ENCODE data around the gene GPR101.
A peak's percentile ranks its signal among the peaks of the same experiment; 100 is the strongest.

The GPR101 gene
- 0 to 0.39 (median 0.04) reads per million in 3 experiments for total RNA-seq

DNA sequence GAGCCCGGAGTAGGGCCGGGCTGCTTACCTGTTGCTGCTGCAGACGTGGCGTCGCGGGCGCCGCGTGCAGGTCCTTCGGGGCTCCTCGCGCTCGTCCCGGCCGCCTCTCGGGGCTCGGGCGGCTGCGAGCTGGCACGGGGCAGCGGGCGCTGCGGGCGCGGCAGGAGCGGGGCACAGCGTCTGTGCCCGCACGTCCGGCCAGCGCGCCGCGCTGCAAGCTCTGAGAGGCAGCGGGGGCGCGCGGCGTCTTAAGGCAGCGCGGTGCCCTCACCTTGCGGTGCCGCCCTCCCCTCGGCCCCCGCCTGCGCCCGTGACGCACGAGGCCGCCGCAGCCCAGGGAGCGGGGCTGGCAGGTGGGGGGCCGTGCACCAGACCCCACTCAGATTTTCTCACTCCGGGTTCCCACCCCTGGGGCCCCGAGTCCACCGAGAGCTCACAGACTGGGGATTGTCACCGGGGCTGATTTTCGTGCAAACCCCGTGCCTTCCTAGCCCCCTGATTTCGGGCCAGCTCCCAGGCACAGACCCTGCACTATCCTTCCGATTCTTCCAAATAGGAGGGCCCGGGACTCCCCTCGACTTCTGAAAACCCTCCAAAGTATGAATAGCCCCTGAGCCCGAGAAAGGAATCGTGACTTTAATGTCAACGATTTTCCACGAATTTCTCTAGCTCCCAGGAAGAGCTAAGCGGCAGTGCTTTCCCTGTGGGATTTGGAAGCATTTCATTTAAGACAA is at the start of gene GPR101:
Gene GPR101 (minus strand): TSS at position 222 of the 734 bp plus-strand sequence. CDS start 2,321 bp downstream, outside the sequence.
- DNase-seq: no peak

DNA sequence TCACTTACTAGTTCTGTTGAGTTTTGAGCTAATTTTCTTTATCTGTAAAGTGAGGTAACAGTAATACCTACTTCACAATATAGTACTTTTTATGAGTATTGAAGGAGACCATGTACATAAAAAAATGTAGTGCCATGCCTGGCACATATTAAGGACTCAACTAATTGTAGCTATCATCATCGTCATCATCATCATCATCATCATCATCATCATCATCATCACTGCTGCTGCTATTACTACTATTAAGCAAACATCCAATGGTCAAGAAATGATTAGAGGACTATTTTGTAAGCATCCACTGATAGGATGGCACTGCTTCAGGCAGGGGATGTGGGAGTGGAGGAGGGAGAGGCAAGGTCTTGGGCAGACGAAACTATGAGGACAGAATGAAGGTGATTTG is 47.4 kb upstream of the GPR101 start:
- no peak for DNase-seq

DNA sequence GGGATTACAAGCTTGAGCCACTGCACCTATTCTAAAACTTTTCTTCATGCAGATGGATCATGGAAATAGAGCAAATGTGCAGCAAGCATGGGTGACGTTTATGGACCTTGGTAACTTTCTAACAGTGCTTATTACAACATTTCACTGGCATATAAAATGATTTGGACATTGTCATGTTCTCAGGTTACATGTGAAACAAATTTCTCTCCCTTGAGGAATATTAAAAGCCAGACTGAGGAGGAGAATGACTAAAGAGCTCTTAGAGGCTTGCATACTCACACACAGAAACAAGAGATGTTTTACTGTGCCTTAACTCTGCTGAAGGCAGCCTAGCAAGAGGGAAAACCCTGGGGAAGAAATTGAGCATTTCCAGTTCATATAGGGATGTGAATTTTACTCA is 38.6 kb upstream of the GPR101 start:
- no peak for DNase-seq

DNA sequence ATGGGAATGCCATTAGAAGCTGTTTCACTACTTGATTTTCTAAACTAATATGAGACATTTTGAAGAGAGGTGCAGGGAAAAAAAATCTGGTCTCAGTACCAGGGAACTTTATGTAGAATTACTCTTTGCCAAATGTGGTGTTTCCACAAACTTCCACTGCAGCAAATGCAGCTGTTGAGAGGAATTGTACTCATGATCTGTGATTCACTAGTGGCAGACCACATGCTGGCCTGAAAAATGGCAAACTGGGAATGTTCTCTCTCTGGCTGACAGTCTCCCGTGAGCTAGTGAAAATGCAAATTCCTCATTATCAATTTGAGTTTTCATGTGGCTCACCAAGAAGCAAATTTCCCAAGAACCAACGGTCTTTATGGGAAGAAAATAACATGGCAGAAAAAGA is 37.8 kb upstream of the GPR101 start:
- DNase-seq: no peak

- DNase-seq: no peak
Observed at GRCh38 chrX:137067147-137067546, 33.4 kb upstream of the GPR101 start.

- DNase-seq: no peak
Observed at GRCh38 chrX:137062915-137063617, 29.3 kb upstream of the GPR101 start.

- DNase-seq: no peak
Observed at GRCh38 chrX:137058339-137059127, 24.7 kb upstream of the GPR101 start.

DNA sequence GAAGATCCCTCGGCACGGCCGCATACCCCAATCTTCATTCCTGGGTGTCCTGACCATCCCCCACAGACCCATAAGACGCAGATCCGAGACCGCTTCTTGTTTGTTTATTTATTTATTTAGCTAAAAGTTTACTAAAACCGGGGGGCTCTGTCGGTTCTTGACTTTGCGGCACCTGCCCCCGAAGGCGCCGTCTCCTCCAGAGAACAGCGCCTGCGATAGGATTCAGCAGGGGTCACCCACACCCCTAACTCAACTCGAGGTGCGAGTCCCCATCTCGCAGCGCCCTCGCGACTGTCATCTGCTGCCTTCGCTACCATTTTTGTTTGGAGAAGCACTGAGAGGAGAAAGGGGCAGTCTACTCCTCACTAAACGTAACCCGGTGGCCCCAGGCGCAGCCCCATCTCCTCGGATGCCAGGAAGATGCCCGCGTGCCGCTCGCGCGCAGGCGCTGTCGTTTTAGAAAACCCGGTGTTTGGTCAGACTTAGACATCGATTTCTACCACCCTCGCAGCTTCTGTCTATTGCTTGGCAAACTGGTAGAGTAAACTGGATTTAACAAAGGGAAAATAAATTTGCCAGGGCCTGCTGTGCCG is 18.9 kb upstream of the GPR101 start:
- DNase-seq: no peak

GRCh38 chrX:137051978-137052642 is 18.3 kb upstream of the GPR101 start:
- DNase-seq: peak; percentile 74

GRCh38 chrX:137044893-137045292 is 11.1 kb upstream of the GPR101 start:
- no peak for DNase-seq

DNA sequence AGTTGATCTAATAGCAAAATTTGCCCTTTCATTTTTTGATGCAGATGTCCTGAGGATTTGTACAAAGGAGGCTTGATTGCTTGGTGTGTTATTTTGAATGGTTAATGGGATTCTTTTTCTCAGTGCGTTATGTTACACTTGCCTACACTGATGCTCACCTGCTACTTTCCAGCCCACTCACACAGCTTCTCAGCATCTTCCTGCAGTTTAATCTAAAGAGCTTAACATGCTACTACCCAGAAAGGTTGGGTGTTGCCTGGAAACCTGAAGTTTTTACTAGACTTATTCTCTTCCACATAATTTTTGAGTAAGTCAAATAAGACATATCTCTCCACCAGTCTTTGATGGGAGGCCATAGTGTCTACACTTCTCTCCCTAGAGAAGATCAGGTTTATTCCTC is 9.9 kb upstream of the GPR101 start:
- no peak for DNase-seq

DNA sequence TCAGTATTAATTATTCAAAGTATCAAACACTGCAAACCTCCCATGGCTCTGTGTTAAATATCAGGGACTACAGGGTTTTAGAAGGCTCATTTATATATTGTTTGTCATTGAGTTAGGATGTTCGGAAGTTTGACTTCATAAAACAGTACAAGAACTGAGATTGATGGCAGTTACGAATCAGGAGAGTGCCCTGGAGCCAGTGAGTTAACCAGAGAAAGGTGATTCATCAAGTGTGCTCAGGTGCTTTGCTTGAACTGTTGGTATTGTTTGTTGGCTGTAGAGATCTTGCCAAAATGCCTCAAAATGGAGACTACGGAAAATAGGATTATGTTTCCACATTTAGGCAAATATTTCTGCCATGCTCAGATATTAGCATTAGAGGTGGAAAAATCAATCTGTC is 7.5 kb upstream of the GPR101 start:
- DNase-seq: no peak

DNA sequence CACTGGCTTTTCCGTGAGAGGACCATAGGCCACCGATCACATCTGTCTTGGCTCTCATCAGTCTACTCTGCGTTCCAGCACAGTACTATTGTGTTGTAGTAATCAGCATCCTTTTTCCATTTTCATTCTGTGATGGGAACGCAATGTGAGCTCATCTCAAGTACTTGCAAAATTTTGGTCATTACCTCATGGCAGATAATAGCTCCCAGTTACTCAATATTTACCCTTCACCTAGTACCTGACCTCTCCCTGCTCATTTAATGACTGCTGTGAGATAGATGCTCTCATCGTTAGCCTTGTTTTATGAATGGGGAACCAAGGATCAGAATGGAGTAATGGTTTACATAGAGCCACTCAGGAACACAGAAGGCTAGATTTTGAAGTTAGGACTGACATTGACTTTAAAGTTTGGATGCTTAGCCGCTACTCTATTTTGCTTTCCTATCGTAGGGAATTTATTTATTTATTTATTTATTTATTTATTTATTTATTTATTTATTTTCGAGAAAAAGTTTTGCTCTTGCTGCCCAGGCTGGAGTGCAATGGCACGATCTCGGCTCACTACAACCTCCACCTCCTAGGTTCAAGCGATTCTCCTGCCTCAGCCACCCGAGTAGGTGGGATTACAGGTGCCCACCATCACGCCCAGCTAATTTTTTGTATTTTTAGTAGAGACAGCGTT is 6.5 kb upstream of the GPR101 start:
- no peak for DNase-seq

- no peak for DNase-seq
Observed at GRCh38 chrX:137034508-137034872, 695 bp upstream of the GPR101 start.

DNA sequence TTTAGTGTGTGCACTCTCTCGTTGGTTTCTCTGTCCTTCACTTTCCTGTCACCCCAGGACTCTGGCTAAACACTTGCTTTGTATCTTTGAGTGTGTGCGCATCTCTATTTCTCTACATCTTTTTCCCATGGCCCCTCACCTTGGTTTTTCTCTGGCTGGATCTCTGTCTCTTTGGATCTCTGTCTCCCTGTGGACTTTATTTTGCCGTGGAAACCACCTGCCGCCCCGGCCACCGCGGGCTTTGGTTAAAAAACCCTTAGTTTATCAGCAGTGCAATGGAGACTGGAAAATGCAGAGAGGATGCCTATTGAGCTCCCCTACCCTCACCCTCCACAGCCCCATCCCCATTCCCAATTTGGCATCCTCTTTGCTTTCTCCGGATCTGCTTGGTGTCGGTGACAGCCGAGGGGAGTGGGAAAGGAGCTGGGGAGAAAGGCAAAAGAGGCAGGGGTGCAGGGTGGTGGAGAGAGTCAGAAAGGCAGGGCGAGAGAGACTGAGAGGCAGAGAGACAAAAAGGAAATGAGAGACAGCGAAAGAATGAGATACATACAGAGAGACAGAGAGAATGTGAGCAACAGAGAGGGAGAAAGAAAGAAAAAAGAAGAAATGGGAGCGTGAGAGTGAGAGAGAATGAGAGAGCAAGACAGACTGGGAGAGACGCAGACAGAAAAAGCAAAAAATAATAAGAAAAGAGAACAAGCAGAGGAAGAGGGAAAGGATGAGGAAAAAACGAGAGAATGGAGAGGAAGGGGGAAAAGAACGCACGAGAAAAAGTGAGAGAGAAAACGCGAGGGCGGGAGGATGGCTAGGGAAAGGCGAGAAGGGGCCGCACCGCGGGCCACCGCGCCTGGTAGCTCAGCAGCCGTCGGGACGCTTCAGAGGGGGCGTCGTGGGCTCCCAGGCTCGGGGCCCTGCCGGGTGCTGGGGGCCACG is 688 bp downstream of the GPR101 start:
- DNase-seq: no peak

- no peak for DNase-seq
Observed at GRCh38 chrX:137032341-137032694, 1.5 kb downstream of the GPR101 start.

DNA sequence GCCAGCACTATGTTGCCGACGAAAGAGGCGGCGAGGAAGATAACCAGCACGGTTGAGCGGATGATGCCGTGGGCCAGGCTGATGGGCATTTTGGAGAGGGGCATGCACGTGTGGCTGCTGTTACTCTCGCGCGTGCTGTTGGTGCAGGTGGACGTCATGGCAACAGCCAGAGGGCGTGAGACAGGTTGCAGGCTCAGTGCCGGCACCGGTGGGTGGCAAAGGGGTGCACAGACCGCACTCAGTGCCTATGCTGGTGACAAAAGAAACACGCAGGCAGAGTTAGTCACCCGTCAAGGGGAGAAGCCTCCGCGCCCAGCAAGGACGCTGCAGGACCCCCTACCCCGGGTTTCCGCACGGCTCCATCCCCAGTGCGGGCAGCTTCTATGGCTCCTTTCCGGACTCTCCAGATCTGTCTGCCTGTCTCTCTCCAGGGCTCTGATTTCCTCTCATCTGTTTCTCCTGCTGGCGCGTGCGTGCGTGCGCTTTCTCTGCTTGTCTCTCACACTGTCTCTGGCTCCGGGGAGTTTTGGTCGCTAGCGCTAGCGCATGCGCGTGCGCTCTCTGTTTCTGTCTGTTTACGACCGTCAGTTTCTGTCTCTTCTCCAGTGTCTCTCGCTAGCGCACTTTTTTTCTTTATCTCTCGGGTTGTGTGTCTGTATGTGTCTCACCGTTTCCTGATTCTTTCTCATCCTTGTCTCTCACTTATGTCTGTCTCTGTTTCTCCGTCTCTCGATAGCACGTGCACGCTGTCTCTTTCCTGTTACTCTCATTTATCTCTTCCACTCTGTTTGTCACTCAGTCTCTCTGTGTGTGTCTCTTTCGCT is 2.1 kb downstream of the GPR101 start:
- peak; percentile 28 for DNase-seq

GRCh38 chrX:137031039-137031438 is 2.8 kb downstream of the GPR101 start:
- DNase-seq: no peak

GRCh38 chrX:137028699-137029098 is 5.1 kb downstream of the GPR101 start:
- no peak for DNase-seq

GRCh38 chrX:137025930-137026329 is 7.9 kb downstream of the GPR101 start:
- no peak for DNase-seq

All from central memory CD4-positive, alpha-beta T cell (primary cell).